G401 (cell line): ENCODE results near the gene MXRA8. TPM values are rescaled to one million over a fixed set of nuclear protein-coding genes. Genes with fewer than 3 reads are reported as not detected.
A peak's percentile ranks its signal among the peaks of the same experiment; 100 is the strongest.

ENCODE experiments used
- DNase-seq: peaks from one replicate; pipeline ENCODE4 v3.0.0-alpha.2; 2015; ENCODE audit warnings: low spot score
- in situ Hi-C: cut with HindIII; loops from 2 replicates; pipeline ENCODE4 v1.10.0; 2016; ENCODE audit warnings: low sequenced_read_pairs, mixed read lengths
- total RNA-seq: library from RNA; depleted of rRNA; stranded (reverse); fragments of >200 nt; shearing (Covaris generic); gene quantifications from 2 replicates; pipeline ENCODE4 v1.2.3, GENCODE V29; 2014; rRNA removed

Gene MXRA8
- total RNA-seq, 1 experiment from 2014 or later: 23.0 TPM

- peak; percentile 94 for DNase-seq
- in situ Hi-C loops: no loop called here
Observed at GRCh38 chr1:1304331-1305299, 53.7 kb downstream of the MXRA8 start.

GRCh38 chr1:1303736-1304135 is 54.6 kb downstream of the MXRA8 start:
- DNase-seq: peak; percentile 51
- in situ Hi-C loops: no loop called here

GRCh38 chr1:1302951-1303509 is 55.3 kb downstream of the MXRA8 start:
- peak; percentile 43 for DNase-seq
- in situ Hi-C loops: no loop called here

Other genes starting within 250 kb of the MXRA8 start
- gene C1orf159, start 242.5 kb downstream of the MXRA8 start, total RNA-seq: 11.9 and 17.1 TPM in 2 replicates
- not detected in 2 replicates for gene TTLL10, start 184.7 kb downstream of the MXRA8 start, total RNA-seq
- gene TNFRSF18, start 152.0 kb downstream of the MXRA8 start, total RNA-seq: 1.2 TPM in 1 of 2 replicates, not detected in the other
- gene TNFRSF4, start 144.4 kb downstream of the MXRA8 start, total RNA-seq: not detected in 2 replicates
- 92.4 and 99.1 TPM in 2 replicates for gene SDF4, start 126.6 kb downstream of the MXRA8 start, total RNA-seq
- 38.4 and 44.3 TPM in 2 replicates for gene B3GALT6, start 126.3 kb downstream of the MXRA8 start, total RNA-seq
- 5.1 and 13.3 TPM in 2 replicates for gene C1QTNF12, start 111.8 kb downstream of the MXRA8 start, total RNA-seq
- gene UBE2J2, start 84.7 kb downstream of the MXRA8 start, total RNA-seq: 88.4 and 102 TPM in 2 replicates
- 0.71 and 1.2 TPM in 2 replicates for gene SCNN1D, start 78.1 kb downstream of the MXRA8 start, total RNA-seq
- 23.6 and 33.8 TPM in 2 replicates for gene ACAP3, start 50.6 kb downstream of the MXRA8 start, total RNA-seq
- gene PUSL1, start 50.0 kb downstream of the MXRA8 start, total RNA-seq: 66.7 and 84.9 TPM in 2 replicates
- 107 and 109 TPM in 2 replicates for gene INTS11, start 33.9 kb downstream of the MXRA8 start, total RNA-seq
- gene CPTP, start 33.8 kb downstream of the MXRA8 start, total RNA-seq: 22.5 and 23.5 TPM in 2 replicates
- gene TAS1R3, start 27.3 kb downstream of the MXRA8 start, total RNA-seq: 0.14 TPM in 1 of 2 replicates, not detected in the other
- gene DVL1, start 9.1 kb downstream of the MXRA8 start, total RNA-seq: 66.4 and 70.2 TPM in 2 replicates
- gene AURKAIP1, start 16.7 kb upstream of the MXRA8 start, total RNA-seq: 210 and 263 TPM in 2 replicates
- gene CCNL2, start 40.8 kb upstream of the MXRA8 start, total RNA-seq: 79.4 and 105 TPM in 2 replicates
- 60.9 and 75.0 TPM in 2 replicates for gene MRPL20, start 48.7 kb upstream of the MXRA8 start, total RNA-seq
- gene ANKRD65, start 62.7 kb upstream of the MXRA8 start, total RNA-seq: 0.43 and 0.54 TPM in 2 replicates
- 20.3 and 26.8 TPM in 2 replicates for gene VWA1, start 77.1 kb upstream of the MXRA8 start, total RNA-seq
- gene ATAD3C, start 91.1 kb upstream of the MXRA8 start, total RNA-seq: 0.14 TPM in 1 of 2 replicates, not detected in the other
- 73.1 and 102 TPM in 2 replicates for gene ATAD3B, start 113.2 kb upstream of the MXRA8 start, total RNA-seq
- 88.6 and 111 TPM in 2 replicates for gene ATAD3A, start 153.6 kb upstream of the MXRA8 start, total RNA-seq
- gene TMEM240, start 182.1 kb upstream of the MXRA8 start, total RNA-seq: 1.1 TPM in 1 of 2 replicates, not detected in the other
- gene SSU72, start 216.3 kb upstream of the MXRA8 start, total RNA-seq: 145 and 169 TPM in 2 replicates
- 1.2 and 6.8 TPM in 2 replicates for gene FNDC10, start 241.6 kb upstream of the MXRA8 start, total RNA-seq